CD4-positive, alpha-beta T cell treated with Interleukin-2 at 100 ng/mL for 4 hours (primary cell): Measurements from ENCODE around the gene NTSR1.
A peak's percentile ranks its signal among the peaks of the same experiment; 100 is the strongest.

Experiments used
- DNase-seq: peaks from one replicate; pipeline ENCODE4 v3.0.0-alpha.2; 2020; ENCODE audit warnings: low spot score

NTSR1 gene

DNA sequence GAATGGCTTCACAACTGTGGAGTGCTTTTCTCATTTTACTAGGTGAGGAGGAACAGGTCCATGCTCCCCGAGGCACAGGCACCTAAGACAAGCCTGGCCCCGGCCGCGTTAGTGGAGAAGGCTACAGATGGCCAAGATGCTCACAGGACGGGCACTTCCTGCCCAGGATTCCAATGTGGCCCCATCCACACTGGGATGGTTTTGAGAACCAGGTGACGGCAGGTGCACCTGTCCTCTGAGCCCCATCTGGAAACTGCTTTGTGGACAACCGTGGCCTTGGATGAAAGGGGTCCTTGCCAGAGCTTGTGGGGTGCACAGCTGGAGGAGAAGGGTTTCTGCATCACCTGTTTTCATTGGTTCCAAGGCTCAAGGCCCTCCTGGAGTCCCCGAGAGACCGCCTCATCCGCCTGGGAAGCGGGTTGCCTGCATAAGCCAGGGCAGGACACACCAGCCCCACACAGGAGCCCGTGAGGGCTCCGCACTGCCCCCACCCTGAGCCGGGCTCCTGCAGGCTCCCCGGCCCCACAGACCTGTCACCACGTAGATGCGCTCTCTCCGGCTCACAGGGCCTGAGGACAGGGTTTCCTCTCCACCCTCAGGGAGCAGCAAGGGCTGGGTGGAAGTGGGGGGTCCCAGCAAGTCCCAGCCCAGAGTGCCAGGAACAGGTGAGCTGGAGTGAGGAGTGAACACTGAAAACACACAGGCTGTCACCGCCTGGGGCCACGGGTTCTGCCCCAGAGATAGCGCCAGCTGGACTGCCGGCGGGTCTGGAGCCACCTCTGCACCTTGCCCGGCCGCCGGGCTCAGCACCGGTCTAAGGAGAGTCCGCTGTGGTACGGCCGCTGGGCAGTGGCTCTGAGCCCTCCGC lies 18.3 kb downstream of the NTSR1 start:
- no peak for DNase-seq

DNA sequence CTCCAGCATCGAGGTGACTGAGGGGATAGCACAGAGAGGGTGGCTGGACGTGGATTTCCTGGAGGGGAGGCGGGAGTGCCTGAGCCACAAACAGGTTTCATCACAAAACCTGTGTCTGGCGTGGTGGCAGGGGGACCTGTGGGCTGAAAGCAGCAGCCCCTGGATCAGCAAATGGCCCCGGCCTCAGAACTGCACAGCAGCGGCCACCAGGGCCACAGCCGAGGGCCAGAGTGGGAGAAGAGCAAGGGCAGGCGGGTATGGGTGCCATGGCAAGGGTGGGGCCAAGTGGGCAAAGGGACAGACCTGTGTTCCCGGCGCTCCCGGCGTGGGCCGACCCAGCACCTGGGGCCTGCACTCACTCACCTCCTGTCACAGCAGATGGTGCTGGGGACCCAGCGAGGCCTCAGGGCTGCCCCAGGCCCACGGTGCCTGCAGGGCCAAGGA lies 19.0 kb downstream of the NTSR1 start:
- no peak for DNase-seq

DNA sequence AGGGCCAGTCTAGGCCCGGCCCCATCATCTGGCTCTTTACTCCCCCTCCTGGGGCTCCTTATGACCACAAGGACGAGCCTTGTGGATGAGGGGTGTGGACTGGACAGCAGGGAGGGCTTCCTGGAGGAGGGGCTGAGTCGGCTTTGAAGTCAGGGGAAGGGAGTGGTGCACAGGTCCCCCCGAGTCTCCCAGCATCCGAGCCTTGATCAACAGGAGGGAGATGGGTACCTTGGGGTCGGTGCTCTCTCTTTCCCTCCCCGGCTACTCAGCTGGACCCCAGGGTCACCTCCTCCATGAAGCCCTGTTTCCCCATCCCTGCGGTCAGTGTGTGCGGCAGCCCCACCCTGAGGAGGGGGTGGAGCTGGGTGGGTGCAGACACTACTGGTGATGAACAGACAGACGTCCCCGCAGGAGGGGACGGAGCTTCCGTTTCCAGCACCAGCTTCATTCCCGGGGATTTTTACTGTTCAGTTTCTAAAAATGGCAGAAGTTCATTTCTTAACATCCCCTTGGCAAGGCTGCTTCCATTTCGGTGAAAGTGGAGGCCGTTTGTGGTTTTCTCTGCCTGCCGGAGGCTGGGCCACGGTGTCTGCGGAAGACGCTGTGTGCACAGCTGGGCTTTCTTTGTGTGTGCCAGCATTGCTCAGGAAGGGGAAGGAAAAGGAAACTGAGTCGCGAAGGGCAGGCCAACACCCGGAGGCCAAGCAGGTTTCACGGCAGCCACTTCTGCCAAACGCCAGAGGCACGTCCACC lies 19.6 kb downstream of the NTSR1 start:
- DNase-seq: no peak

DNA sequence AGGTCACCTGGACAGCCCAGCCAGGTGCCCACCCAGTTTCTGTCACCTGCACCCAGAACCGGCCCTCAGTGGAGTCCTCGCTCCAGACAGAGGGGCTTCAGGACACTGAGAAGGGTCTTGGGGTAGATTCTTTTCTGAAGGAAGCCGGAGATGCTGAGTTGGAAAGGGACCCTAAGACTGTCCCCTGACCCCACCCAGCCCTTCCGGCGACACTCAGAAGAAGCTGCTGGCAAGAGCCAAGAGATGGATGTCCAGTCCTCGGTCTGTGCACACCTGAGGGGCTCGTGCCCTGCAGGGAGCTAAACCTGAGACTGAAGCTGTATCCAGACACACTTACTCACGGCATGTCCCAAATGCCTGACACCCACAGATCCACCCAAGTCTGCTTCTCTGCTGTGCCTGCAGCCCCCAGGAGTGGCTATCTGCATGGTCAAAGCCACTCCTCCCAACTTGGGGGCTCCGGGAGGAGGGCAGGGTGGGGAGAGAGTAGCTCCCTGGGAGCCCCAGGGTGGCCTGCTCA lies 20.2 kb downstream of the NTSR1 start:
- no peak for DNase-seq

DNA sequence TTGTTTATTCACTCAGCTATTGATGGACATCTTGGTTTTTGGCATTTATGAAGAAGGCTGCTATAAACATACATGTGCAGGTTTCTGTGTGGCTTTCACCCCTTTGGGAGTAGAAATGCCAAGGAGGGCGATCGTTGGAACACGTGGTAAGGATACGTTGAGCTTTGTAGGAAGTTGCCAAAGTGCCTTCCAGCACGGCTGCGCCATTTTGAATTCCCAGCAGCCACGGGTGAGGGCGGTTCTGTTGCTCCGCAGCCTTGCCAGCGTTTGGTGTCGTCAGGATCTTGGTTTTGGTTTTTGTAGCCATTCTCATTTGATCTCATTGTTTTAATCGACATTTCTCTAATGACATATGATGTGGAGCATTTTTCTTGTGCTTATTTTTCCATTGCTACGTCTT lies 21.8 kb downstream of the NTSR1 start:
- DNase-seq: no peak

DNA sequence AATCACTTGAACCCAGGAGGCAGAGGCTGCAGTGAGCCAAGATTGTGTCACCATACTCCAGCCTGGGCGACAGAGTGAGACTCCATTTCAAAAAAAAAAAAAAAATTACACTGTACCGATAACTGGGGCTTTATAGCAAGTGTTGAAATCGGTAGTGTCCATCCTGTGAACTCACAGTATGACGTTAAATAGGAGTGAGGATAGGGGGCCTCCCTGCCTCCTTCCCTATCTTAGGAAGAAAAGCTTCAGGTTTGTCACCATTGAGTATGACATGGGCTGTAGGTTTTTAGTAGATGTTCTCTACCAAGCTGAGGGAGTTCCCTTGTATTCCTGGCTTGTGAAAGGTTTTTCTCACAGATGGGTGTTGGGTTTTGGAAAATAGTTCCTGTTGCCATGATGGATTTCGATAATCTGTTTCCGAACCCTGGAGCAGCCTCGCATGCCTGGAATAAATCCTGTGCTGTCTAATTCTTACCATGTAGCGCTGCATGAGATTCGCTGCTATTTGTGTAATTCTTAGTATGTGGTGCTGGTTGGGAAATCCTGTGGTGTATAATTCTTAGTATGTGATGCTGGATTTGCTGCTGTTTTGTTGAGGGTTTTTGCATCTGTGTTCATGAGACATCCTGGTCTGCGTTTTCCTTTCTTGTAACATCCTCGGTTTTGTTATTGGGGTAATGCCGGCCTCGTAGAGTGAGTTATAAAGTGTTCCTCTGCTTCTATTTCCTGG lies 23.6 kb downstream of the NTSR1 start:
- DNase-seq: no peak

DNA sequence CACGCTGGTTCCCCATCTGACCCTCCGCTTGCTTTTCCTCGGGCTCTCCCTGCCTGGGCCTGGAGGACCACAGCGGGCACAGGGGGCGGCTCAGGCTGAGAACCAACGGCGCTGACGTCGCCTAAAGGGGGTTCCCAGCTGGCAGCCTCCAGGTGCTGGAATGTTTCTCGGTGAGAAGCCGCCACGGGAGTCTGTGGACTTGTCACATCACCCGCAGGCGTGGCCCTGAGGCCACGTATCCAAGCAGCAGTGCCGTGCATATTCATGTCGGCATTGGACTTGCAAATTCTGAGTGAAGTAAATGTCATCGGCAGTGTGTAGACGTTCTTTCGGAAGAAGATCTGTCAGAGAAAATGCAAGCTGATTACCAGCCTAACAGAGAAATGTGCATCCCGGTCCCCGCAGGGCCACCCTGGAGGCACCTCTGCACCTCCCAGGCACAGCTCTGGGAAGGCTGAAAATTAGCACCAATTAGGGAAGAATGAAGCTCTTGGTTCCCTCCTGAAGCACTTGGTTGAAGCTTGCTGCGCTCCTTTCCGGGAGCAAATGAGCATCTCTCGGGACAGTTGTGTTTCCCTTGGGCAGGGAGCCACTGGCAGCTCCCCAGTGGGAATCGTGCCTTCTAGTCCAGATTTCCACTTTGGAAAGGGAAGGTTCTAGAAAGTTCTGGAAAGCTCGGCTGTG lies 24.3 kb downstream of the NTSR1 start:
- no peak for DNase-seq

DNA sequence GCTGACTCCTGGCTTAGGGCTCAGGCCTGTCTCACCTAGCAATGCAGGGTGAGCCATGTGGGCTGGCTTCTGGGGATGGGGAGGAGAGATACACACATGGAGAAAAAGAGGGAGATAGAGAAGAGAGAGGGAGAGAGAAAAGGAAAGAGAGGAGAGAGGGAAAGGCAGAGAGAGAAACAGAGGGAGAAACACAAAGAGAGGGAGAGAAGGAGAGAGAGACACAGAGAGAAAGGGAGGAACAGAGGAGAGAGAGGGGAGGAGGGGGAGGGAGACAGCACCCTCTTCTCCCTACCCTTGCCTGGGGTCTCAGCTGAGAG lies 24.8 kb downstream of the NTSR1 start:
- no peak for DNase-seq

DNA sequence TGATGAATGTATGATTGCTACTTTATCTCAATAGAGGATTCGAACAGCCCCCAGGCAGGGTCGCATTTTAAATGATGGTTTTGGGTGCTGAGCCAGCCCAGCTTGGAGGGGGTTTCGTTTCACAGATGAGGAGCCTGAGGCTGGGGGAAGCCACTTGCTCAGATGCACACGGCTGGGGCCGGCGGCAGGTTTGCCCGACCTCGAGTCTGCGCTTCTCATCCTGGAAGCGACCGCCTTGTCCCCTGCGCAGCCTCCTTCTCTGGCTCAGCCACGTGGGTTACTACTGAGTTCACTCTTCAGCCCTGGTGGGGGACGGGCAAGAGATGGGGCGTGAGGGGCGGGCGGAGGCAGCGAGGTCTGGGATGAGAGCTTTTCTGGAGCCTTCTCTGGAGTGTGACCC lies 25.3 kb downstream of the NTSR1 start:
- no peak for DNase-seq

DNA sequence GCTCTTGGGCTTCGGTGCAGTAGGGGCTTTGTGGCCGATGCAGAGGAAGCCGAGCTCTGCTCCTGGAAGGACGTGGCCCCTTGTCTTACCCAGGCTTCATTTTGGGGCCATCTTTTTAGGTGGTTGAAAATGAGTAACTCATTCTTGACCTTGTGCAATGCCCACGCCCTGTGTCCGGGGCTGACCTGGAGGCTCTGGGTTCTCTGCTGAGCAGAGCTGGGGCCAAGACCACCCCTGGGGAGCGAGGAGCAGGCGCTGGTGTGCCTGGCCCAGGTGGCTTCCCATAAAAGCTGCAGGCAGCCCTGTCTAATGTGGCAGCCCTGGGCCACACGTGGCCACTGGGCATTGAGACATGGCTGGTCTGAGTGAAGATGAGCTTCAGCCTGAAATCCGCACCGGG lies 25.7 kb downstream of the NTSR1 start:
- DNase-seq: no peak

DNA sequence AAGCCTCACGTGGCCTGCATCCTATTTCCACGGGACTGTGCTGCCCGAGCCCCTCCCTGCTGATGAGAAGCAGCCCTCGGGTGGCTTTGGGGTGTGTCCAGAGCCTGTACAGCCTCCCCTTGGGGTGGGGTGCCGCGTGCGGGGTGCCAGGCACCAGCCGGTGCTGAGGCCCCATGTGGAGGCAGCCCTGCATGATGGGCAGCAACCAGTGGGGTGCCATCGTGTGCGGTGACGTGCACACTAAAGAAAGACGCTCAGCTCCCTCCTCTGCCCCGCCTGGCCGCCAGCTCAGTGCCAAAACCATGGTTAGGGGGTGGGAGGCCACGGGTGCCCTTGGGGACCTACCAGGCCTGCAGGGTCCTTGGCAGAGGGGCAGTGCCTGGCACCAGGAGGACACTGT lies 26.2 kb downstream of the NTSR1 start:
- DNase-seq: no peak

DNA sequence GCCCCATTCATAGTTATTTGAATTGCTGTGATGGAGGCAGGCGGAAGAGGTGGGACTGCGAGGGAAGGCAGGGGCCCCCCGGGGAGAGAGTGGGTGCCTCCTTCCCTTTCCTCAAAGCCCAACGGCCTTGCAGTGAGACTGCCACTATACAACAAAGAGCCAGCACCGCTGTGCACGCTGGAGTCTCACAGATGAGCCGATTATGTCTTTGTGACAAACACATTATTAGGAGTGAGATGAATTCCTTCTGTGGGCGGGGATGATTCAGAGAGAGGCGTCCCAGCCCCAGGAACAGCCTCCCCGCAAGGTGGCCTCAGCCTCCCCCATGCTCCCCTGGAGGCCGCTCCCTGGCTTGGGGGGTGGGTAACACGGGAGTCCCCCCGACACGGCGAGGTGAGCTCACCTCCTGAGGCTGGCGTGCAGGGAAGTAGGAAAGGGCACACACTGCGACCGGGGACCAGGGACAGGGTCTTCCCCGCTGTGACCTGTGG lies 26.7 kb downstream of the NTSR1 start:
- no peak for DNase-seq

DNA sequence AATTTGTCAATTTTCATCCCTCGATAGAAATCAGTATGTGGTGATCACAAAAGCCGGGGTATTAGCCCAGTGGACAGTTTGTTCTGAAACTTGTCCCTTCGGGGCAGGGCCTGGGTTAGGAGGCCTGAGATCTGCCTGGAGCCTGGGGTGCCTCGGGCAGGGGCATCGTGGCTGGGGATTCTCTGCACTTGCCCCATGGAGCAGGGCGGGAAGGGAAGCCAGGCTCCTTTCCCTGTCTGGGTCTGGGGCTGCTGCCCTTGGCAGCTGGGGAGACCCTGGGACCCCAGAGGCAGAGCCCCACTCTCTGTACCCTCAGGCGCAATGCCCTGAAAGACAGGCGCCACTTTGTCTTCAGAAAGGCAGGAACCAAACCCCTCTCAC lies 27.4 kb downstream of the NTSR1 start:
- no peak for DNase-seq

DNA sequence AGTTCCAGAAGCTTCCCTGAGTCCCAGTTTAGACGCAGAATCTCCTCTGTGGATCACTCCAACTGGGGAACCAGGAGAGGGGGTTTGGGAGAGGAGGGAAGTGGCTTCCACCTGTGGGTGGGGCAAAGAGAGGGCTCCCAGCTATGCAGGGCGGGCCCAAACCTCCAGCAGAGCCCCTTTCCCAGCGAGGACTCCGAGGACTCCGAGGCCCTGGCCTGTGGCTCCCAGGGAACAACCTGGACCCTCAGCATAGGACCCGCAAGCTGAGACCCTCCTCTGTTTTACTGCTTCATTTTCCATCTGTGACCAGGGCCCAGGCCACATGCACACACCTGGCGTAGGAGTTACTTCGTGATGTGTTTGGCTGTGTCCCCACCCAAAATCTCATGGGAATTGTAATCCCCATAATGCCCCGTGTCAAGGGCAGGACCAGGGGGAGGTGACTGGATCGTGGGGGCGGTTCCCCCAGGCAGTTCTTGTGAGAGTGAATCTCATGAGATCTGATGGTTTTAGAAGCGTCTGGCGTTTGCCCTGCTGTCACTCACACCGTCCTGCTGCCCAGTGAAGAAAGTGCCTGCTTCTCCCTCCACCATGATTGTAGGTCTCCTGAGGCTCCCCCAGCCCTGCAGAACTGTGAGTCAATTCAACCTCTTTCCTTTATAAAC lies 27.9 kb downstream of the NTSR1 start:
- DNase-seq: no peak

DNA sequence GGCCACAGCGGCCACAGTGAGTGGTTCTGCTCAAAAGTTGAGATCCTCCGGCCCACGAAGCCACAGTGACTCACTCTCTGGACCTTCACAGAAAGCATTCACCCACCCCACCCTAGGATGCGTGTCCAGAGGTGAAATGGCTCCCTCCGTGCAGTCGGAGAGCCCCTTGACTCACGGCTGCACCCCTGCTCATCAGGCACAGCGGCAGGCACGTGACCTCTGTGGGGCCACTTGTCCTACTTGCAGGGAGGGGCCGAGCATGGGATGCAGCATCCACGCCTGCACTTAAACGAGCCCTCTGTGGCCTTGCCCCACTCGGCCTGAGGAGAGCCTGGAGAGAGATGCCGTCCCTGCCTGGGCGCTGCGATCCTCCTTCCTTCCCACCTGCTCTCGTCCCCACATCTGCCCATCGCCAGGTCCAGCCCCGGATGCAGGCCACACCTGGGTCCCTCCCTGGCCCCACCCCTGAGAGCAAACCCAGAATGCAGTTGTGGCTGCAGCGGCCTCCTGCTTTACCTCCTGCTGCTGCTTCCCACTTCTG lies 28.7 kb downstream of the NTSR1 start:
- DNase-seq: no peak

DNA sequence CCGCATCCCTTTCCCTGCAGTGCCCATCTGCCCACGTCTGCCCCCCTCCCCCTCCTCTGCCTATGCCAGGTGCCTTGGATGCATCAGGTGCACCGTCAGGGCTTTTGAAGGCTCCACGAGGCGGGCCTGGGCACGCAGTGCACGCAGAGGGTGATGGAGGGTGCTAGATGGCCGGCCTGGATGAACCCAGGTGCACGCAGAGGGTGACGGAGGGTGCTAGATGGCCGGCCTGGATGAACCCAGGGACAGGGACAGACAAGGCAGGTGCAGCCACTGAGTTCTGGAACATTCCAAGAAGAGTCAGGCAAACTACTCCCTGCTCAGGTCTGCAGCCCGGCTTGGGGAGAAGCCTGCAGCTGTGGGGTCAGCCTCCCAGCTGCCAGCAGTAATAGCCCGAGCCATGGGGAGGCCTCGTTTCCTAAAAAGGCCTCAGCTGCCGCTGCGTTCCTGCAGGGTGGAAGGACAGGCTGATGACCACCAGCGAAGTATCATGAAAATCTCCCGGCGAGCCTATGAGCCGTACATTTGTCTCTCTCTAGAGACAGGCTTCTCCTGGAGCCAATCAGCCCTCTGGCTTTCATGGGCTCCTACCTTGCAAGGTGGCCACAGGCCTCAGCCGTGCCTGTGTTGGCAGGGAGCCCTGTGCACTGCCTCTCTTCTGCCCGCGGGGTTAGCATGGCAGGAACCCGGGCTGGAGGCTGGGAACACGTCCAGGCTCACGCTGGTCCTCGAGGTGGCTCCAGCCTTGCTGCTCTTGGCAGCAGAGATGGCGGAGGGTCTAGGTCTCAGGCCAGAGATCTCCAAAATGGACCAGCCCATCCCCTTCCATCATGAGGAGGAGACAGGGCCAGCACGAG lies 29.6 kb downstream of the NTSR1 start:
- no peak for DNase-seq

DNA sequence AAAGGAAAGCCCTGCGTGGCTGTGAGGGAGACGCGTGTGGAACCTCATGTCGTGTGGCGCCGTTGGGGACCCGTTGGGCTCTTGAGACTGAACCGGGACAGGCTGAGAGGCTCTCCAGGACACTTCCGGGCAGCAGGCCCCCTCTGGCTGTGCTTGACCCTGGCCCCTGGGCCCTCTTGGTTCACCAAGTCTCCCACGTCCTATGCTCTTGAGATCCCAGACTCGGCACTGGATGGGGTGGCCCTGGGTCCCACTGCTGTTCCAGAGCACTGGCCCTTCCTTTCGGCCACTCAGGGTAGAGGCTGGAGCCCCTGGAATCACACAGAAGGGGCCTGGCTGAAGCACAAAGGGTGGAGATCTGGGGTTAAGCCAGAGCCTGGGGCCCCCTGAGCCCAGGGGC lies 30.4 kb downstream of the NTSR1 start:
- DNase-seq: no peak

DNA sequence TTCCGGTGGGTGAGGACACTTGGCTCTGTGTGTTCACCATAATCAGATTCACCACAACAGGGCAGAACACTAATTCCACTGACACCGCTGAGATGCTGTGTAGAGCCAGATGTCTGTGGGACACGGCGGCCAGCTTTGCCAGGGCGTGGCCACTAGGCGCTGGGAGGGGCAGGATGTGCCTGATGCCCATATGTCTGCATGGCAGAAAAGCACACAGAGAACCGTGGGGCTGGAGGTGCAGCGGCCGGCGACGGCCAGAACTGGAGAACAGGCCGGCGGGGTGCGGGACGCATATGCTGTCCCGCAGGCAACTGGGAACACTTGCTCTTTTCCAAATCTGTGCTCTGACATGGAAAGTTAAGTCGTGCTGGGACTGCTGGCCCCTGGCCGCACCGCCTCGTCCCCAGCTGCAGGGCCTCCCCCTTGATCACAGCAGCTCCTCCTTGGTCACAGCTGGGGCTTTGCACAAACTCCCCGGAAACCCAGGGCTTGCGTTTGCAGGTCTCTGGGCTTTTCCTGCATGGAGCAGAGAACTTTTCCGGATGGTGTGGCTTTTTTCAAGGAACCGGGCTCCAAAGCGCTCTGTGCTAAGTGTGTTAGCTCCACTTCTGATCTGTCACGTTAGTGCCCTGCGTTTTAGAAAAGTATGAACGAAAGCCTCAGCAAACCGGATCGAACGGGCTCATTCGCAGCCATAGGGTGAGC lies 31.1 kb downstream of the NTSR1 start:
- peak; percentile 59 for DNase-seq
